HEK293 (cell line): ENCODE results near the gene DOK1.

Experiments used
- BCL6B ChIP-seq: fragments of 450-650 bp; formaldehyde crosslinking; IDR thresholded peaks from 2 replicates; pipeline ENCODE4 v1.5.1; 2017; ENCODE audit warnings: missing biosample characterization, missing genetic modification characterization
- OSR2 ChIP-seq: fragments of 450-650 bp; formaldehyde crosslinking; IDR thresholded peaks from 2 replicates; pipeline ENCODE4 v1.5.1; 2016; ENCODE audit warnings: missing biosample characterization, missing genetic modification characterization
- PATZ1 ChIP-seq: fragments of 450-650 bp; formaldehyde crosslinking; IDR thresholded peaks from 2 replicates; pipeline ENCODE4 v1.5.1; 2016; ENCODE audit warnings: missing biosample characterization, missing genetic modification characterization
- PRDM1 ChIP-seq: fragments of 450-650 bp; formaldehyde crosslinking; IDR thresholded peaks from 2 replicates; pipeline ENCODE4; 2016; ENCODE audit warnings: missing biosample characterization, missing genetic modification characterization
- REPIN1 ChIP-seq: fragments of 450-650 bp; formaldehyde crosslinking; IDR thresholded peaks from 2 replicates; pipeline ENCODE4 v1.5.1; 2017; ENCODE audit warnings: missing biosample characterization, missing genetic modification characterization, low read depth
- SALL2 ChIP-seq: fragments of 450-650 bp; formaldehyde crosslinking; IDR thresholded peaks from 2 replicates; pipeline ENCODE4 v1.5.0; 2017; ENCODE audit warnings: missing biosample characterization, mild to moderate bottlenecking, missing genetic modification characterization, borderline replicate concordance
- SETDB1 ChIP-seq: IDR thresholded peaks from one replicate; pipeline ENCODE4 v1.6.1; 2017; ENCODE audit warnings: mild to moderate bottlenecking, low read length, moderate library complexity, mixed read lengths; ENCODE audit not compliant: insufficient read length
- SP3 ChIP-seq: fragments of 450-650 bp; formaldehyde crosslinking; IDR thresholded peaks from 2 replicates; pipeline ENCODE4 v1.5.1; 2016; ENCODE audit warnings: missing biosample characterization, missing genetic modification characterization
- TCF7L2 ChIP-seq: IDR thresholded peaks from 2 replicates; pipeline ENCODE4 v1.6.1; 2011; ENCODE audit warnings: low read depth, mild to moderate bottlenecking, inconsistent platforms, low read length, moderate library complexity, borderline replicate concordance
- YY1 ChIP-seq: fragments of 450-650 bp; formaldehyde crosslinking; IDR thresholded peaks from 2 replicates; pipeline ENCODE4 v1.5.1; 2018; ENCODE audit warnings: missing biosample characterization, missing genetic modification characterization
- YY2 ChIP-seq: fragments of 450-650 bp; formaldehyde crosslinking; IDR thresholded peaks from 2 replicates; pipeline ENCODE4 v1.5.1; 2016; ENCODE audit warnings: missing biosample characterization, missing genetic modification characterization
- ZBTB21 ChIP-seq: fragments of 450-650 bp; formaldehyde crosslinking; IDR thresholded peaks from 2 replicates; pipeline ENCODE4 v1.5.1; 2017; ENCODE audit warnings: missing biosample characterization, missing genetic modification characterization
- ZBTB44 ChIP-seq: fragments of 450-650 bp; IDR thresholded peaks from 2 replicates; pipeline ENCODE4 v1.5.1; 2018; ENCODE audit warnings: missing biosample characterization, mild to moderate bottlenecking, missing genetic modification characterization
- ZBTB48 ChIP-seq: fragments of 450-650 bp; formaldehyde crosslinking; IDR thresholded peaks from 2 replicates; pipeline ENCODE4 v1.5.1; 2016; ENCODE audit warnings: missing biosample characterization, missing genetic modification characterization
- ZFHX2 ChIP-seq: fragments of 450-650 bp; formaldehyde crosslinking; conservative IDR thresholded peaks from 2 replicates; pipeline ENCODE4 v1.5.1; 2016; ENCODE audit warnings: missing biosample characterization, missing genetic modification characterization
- ZFP3 ChIP-seq: fragments of 450-650 bp; formaldehyde crosslinking; IDR thresholded peaks from 2 replicates; pipeline ENCODE4 v1.5.1; 2016; ENCODE audit warnings: low read depth, missing biosample characterization, missing genetic modification characterization
- ZNF10 ChIP-seq: fragments of 450-650 bp; formaldehyde crosslinking; IDR thresholded peaks from 2 replicates; pipeline ENCODE4 v1.5.1; 2017; ENCODE audit warnings: missing biosample characterization, missing genetic modification characterization
- ZNF132 ChIP-seq: fragments of 450-650 bp; formaldehyde crosslinking; IDR thresholded peaks from 2 replicates; pipeline ENCODE4 v1.5.1; 2017; ENCODE audit warnings: missing biosample characterization, missing genetic modification characterization, borderline replicate concordance
- ZNF148 ChIP-seq: fragments of 450-650 bp; formaldehyde crosslinking; IDR thresholded peaks from 2 replicates; pipeline ENCODE4 v1.5.0; 2017; ENCODE audit warnings: missing biosample characterization, missing genetic modification characterization, borderline replicate concordance
- ZNF280D ChIP-seq: fragments of 450-650 bp; formaldehyde crosslinking; IDR thresholded peaks from 2 replicates; pipeline ENCODE4 v1.5.1; 2016; ENCODE audit warnings: missing biosample characterization, missing genetic modification characterization
- ZNF324 ChIP-seq: fragments of 450-650 bp; formaldehyde crosslinking; IDR thresholded peaks from 2 replicates; pipeline ENCODE4 v1.5.1; 2016; ENCODE audit warnings: missing biosample characterization, missing genetic modification characterization
- ZNF362 ChIP-seq: fragments of 450-650 bp; formaldehyde crosslinking; IDR thresholded peaks from 2 replicates; pipeline ENCODE4 v1.5.1; 2016; ENCODE audit warnings: missing biosample characterization, missing genetic modification characterization
- ZNF37A ChIP-seq: fragments of 450-650 bp; IDR thresholded peaks from 2 replicates; pipeline ENCODE4 v1.5.1; 2018; ENCODE audit warnings: missing biosample characterization, missing genetic modification characterization
- ZNF433 ChIP-seq: fragments of 450-650 bp; formaldehyde crosslinking; IDR thresholded peaks from 2 replicates; pipeline ENCODE4 v1.5.1; 2016; ENCODE audit warnings: missing biosample characterization, missing genetic modification characterization, low read depth
- ZNF530 ChIP-seq: fragments of 450-650 bp; formaldehyde crosslinking; IDR thresholded peaks from 2 replicates; pipeline ENCODE4 v1.5.1; 2016; ENCODE audit warnings: low read depth, missing biosample characterization, missing genetic modification characterization
- ZNF548 ChIP-seq: fragments of 450-650 bp; formaldehyde crosslinking; IDR thresholded peaks from 2 replicates; pipeline ENCODE4 v1.5.1; 2016; ENCODE audit warnings: missing biosample characterization, missing genetic modification characterization
- ZNF629 ChIP-seq: fragments of 450-650 bp; formaldehyde crosslinking; IDR thresholded peaks from 2 replicates; pipeline ENCODE4 v1.5.1; 2017; ENCODE audit warnings: missing biosample characterization, missing genetic modification characterization
- ZNF791 ChIP-seq: fragments of 450-650 bp; formaldehyde crosslinking; IDR thresholded peaks from 2 replicates; pipeline ENCODE4 v1.5.1; 2016; ENCODE audit warnings: missing biosample characterization, missing genetic modification characterization
- ZXDB ChIP-seq: fragments of 450-650 bp; formaldehyde crosslinking; IDR thresholded peaks from 2 replicates; pipeline ENCODE4 v1.5.1; 2016; ENCODE audit warnings: missing biosample characterization, missing genetic modification characterization

Gene DOK1

GRCh38 chr2:74507145-74507925 lies 47.2 kb upstream of the DOK1 start, which contains the start of gene PCGF1 (continued):
- TF ChIP-seq ZNF10 (tag by site-specific recombination) (no peak), ZXDB (tag by site-specific recombination) (peak; percentile 67), ZNF324 (tag by site-specific recombination) (no peak), ZNF530 (tag by site-specific recombination) (no peak), ZNF629 (peak; percentile 60; the same call in 1 of the 2 replicates), SP3 (tag by site-specific recombination) (peak; percentile 86), YY2 (peak; percentile 80), BCL6B (tag by site-specific recombination) (no peak), TCF7L2 (no peak), ZBTB44 (no peak), ZFHX2 (peak; percentile 62), ZNF148 (tag by site-specific recombination) (no peak), ZBTB21 (tag by site-specific recombination) (no peak), ZBTB48 (tag by site-specific recombination) (peak; percentile 77), ZNF791 (tag by site-specific recombination) (no peak), SALL2 (no peak), PATZ1 (peak; percentile 95), ZNF37A (tag by site-specific recombination) (no peak), ZNF132 (tag by site-specific recombination) (no peak), ZNF548 (no peak), YY1 (tag by site-specific recombination) (peak; percentile 85), SETDB1 (no peak), ZFP3 (tag by site-specific recombination) (no peak), OSR2 (tag by site-specific recombination) (peak; percentile 13; the same call in 1 of the 2 replicates), PRDM1 (tag by site-specific recombination) (no peak), ZNF362 (no peak), ZNF280D (tag by site-specific recombination) (no peak), REPIN1 (tag by site-specific recombination) (no peak), ZNF433 (tag by site-specific recombination) (no peak)
